ENCODE results near the gene KCNJ10.

GRCh38 chr1:160056648-160057169 lies 13.3 kb downstream of the KCNJ10 start:
- TF ChIP-seq TAF1 (IDR thresholded peaks at IDR 0.05; ENCODE audit: borderline replicate concordance, insufficient read depth, low read length) (no peak), FOXP2 (optimal IDR thresholded peaks at IDR 0.05; ENCODE audit: borderline replicate concordance, extremely low read depth, extremely low read length, insufficient read depth) (no peak), POLR2AphosphoS5 (IDR thresholded peaks at IDR 0.05; ENCODE audit: low read depth, low read length) (no peak), SIN3A (IDR thresholded peaks at IDR 0.05; ENCODE audit: borderline replicate concordance, insufficient read depth, low read length) (no peak)
- TF ChIP-seq, protein P1, sequence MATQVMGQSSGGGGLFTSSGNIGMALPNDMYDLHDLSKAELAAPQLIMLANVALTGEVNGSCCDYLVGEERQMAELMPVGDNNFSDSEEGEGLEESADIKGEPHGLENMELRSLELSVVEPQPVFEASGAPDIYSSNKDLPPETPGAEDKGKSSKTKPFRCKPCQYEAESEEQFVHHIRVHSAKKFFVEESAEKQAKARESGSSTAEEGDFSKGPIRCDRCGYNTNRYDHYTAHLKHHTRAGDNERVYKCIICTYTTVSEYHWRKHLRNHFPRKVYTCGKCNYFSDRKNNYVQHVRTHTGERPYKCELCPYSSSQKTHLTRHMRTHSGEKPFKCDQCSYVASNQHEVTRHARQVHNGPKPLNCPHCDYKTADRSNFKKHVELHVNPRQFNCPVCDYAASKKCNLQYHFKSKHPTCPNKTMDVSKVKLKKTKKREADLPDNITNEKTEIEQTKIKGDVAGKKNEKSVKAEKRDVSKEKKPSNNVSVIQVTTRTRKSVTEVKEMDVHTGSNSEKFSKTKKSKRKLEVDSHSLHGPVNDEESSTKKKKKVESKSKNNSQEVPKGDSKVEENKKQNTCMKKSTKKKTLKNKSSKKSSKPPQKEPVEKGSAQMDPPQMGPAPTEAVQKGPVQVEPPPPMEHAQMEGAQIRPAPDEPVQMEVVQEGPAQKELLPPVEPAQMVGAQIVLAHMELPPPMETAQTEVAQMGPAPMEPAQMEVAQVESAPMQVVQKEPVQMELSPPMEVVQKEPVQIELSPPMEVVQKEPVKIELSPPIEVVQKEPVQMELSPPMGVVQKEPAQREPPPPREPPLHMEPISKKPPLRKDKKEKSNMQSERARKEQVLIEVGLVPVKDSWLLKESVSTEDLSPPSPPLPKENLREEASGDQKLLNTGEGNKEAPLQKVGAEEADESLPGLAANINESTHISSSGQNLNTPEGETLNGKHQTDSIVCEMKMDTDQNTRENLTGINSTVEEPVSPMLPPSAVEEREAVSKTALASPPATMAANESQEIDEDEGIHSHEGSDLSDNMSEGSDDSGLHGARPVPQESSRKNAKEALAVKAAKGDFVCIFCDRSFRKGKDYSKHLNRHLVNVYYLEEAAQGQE (IDR thresholded peaks at IDR 0.05; ENCODE audit: insufficient read depth in 1 of 2, low read depth in 2 of 2, low read length in 2 of 2) = no peak

All from PFSK-1 (cell line).